Heart left ventricle (tissue), 16 donors: ENCODE results near the gene LPP. TPM values are rescaled to one million over a fixed set of nuclear protein-coding genes. Genes with fewer than 3 reads are reported as not detected.

ENCODE experiments used
- ATAC-seq, 4 donors: fragments of 200-7000 bp; cut with Tn5 transposase; one replicate each; pipeline ENCODE4 v1.9.1; 2020 to 2022; ENCODE audit warnings: moderate library complexity in 4 of 4, mild to moderate bottlenecking in 3 of 4, moderate number of reproducible peaks in 1 of 4
- DNase-seq, 5 donors: peaks; one replicate each; pipeline ENCODE4 v3.0.0-alpha.2; 2020
- H3K27ac ChIP-seq, 12 donors: fragments of 200-600 bp; sonication (generic) in 4 of 12; one replicate each; pipeline versions ENCODE4 v1.5.0 to v1.8.0; 2016 to 2022; ENCODE audit warnings: mild to moderate bottlenecking in 2 of 12
- H3K27me3 ChIP-seq, 9 donors: fragments of 200-600 bp; sonication (generic) in 2 of 9; one replicate each; pipeline versions ENCODE4 v1.5.1 to v1.8.0; 2016 to 2022; ENCODE audit warnings: mild to moderate bottlenecking in 3 of 9
- H3K36me3 ChIP-seq, 9 donors: fragments of 200-600 bp; sonication (generic) in 2 of 9; one replicate each; pipeline versions ENCODE4 v1.5.0 to v1.8.0; 2018 to 2022; ENCODE audit warnings: mild to moderate bottlenecking in 2 of 9
- H3K4me1 ChIP-seq, 12 donors: fragments of 200-600 bp; sonication (generic) in 4 of 12; one replicate each; pipeline versions ENCODE4 v1.5.0 to v1.8.0; 2016 to 2022; ENCODE audit warnings: mild to moderate bottlenecking in 3 of 12
- H3K4me3 ChIP-seq, 12 donors: fragments of 200-600 bp; sonication (generic) in 4 of 12; one replicate each; pipeline versions ENCODE4 v1.5.0 to v1.8.0; 2017 to 2022; ENCODE audit warnings: mild to moderate bottlenecking in 9 of 12, moderate library complexity in 4 of 12
- H3K9me3 ChIP-seq, 12 donors: fragments of 200-600 bp; sonication (generic) in 4 of 12; one replicate each; pipeline versions ENCODE4 v1.5.0 to v1.8.0; 2016 to 2022; ENCODE audit warnings: mild to moderate bottlenecking in 1 of 12
- POLR2A ChIP-seq, 2 donors: fragments of 450-650 bp; IDR thresholded peaks; one replicate each; pipeline ENCODE4 v1.6.1; 2017; ENCODE audit warnings: antibody characterized with exemption in 2 of 2, mild to moderate bottlenecking in 2 of 2, moderate library complexity in 2 of 2
- WGBS, 4 donors: extraction: QIAGEN DNeasy Blood & Tissue Kit in 2 of 4; methylation state at CpG; one replicate each; pipeline versions ENCODE4 v1.1.5 to v1.1.7; 2013 to 2018; 5-methylcytosine and 5-hydroxymethylcytosine counted together
- intact Hi-C, 10 donors: fragments of 100-400 bp; cut with DNase I; formaldehyde crosslinking; loops; one replicate each; pipeline versions ENCODE4 v1.11.1 to v1.14.2; 2022
- polyA plus RNA-seq, 2 donors: library from polyadenylated mRNA; stranded (reverse); fragments of 200-250 nt; gene quantifications; one replicate each; pipeline ENCODE4 v1.2.3, GENCODE V29; 2013
- total RNA-seq, 9 donors: library from RNA; depleted of rRNA in 2 of 9; stranded (reverse); fragments of >200 nt in 2 of 9; fragmentation: NEBNext Ultra II Directional in 3 of 9; extraction: Animal tissue kit (Norgen Biotek cat#: 25700) in 3 of 9; gene quantifications; one replicate each; pipeline versions ENCODE4 v1.1.0 to v1.2.4, GENCODE V29; 2016 to 2023
- TF ChIP-seq, protein P1 (sequence below), 12 donors: fragments of 200-600 bp; sonication (generic) in 4 of 12; IDR thresholded peaks; one replicate each; pipeline versions ENCODE4 v1.5.0 to v1.8.0; 2018 to 2022; ENCODE audit warnings: antibody characterized with exemption in 12 of 12, mild to moderate bottlenecking in 5 of 12
- donor health status: ischemic (EF 13 %, LVEDD 7.1; RV severe dilation, severe dysfunction).
- donor health status: healthy with polysubstance abuse.
- donor health status: DM: no; HTN: yes; CAD: no.
- donor health status: DM: no; HTN: no; CAD: no.
- donor health status: ischemic (EF 25% LVEDD 6.9; RV normal size, moderate dysfunction).
- donor health status: ischemic (EF 25% LVEDD 5.7; RV mildly dilated, moderate dysfunction).
- donor health status: healthy.
- donor health status: DM: yes; HTN: yes; CAD: no.
- donor health status: ischemic (EF 35%, LVEDD 5.7; RV mildly dilated, moderate dysfunction).
- donor health status: nonischemic (EF 11% LVEDD 7.7; RV severe dilation, severe dysfunction).
- donor health status: DM: yes; HTN: yes; CAD: no.
- donor health status: PGD.
- donor health status: ischemic (EF 29% LVEDD 5.4; RV normal size, mild dysfunction).
- donor health status: nonischemic (EF 23%, LVEDD 6.1; RV moderate dilation, normal function).

The LPP gene
- total and polyA plus RNA-seq, 11 donors, result 9.2 to 178 (median 100) TPM

DNA sequence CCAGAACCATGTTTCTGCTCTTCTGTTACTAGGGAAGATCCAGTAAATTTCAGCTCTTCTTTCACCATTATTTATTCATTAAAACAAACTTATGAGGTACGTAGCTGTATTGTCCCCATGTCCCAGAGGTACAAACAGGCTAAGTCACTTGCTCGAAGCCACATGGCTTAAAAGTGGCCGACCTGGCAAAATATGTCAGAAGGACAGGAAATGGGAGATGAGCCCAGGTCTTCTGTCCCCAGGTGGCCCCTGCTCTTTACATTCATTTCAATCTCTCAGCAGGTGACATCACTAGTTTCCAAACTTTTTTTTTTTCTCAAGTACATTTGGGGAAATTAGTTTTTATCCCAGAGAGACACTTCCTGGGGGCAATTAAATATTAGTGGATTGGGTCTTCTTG lies 34.1 kb upstream of the LPP start:
- Histone ChIP-seq H3K27me3 (no peaks in the 10 kb centered on the region), H3K36me3 (no peaks in the 10 kb centered on the region), H3K27ac (no peak overlapping the region), H3K9me3 (peaks cover 0 to 5% (median 0%) of the 10 kb centered on the region in 12 donors), H3K4me3 (no peak overlapping the region), H3K4me1 (peaks cover 0 to 17% (median 0%) of the 10 kb centered on the region in 12 donors)
- TF ChIP-seq, protein P1, sequence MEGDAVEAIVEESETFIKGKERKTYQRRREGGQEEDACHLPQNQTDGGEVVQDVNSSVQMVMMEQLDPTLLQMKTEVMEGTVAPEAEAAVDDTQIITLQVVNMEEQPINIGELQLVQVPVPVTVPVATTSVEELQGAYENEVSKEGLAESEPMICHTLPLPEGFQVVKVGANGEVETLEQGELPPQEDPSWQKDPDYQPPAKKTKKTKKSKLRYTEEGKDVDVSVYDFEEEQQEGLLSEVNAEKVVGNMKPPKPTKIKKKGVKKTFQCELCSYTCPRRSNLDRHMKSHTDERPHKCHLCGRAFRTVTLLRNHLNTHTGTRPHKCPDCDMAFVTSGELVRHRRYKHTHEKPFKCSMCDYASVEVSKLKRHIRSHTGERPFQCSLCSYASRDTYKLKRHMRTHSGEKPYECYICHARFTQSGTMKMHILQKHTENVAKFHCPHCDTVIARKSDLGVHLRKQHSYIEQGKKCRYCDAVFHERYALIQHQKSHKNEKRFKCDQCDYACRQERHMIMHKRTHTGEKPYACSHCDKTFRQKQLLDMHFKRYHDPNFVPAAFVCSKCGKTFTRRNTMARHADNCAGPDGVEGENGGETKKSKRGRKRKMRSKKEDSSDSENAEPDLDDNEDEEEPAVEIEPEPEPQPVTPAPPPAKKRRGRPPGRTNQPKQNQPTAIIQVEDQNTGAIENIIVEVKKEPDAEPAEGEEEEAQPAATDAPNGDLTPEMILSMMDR (IDR thresholded peaks at IDR 0.05), result no peak
- DNase-seq, result no peak
- intact Hi-C loops, result no loop called here
- ATAC-seq, result no peak
- WGBS, 4 donors, result 66 to 88% (median 79%) methylated on average over 3 of the region's 3 CpGs

DNA sequence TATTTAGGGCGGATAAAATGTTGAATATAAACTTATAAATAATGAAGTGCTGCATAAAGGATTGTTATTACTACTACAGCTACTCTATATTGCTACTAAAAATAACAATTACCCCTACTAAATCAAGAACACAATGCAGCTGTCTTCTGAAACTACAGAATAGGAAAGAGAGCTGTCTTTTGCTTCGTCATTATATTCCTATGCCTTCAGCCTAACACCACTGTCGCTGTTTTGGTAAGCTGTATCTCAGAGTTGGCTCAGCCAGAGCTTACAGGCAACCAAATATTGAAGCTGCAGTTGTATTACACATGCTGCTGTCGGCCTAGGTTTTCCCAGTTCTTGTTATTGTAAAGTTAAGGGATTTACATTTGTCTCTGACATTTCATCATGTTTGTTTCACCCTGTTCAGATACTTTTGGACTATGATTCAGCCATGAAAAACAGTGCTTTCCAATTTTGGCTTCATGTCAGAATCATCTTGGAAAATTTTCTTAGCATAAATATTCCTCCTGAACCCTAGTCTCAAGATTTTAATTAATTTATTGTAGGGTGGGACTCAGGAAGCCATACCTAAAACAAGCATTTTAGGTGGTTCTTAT lies 31.3 kb upstream of the LPP start:
- ATAC-seq, result peak in 1 of 4 donors; percentile 49
- Histone ChIP-seq H3K9me3 (no peaks in the 10 kb centered on the region), H3K4me3 (no peak overlapping the region), H3K36me3 (no peaks in the 10 kb centered on the region), H3K4me1 (peaks cover 0 to 17% (median 3%) of the 10 kb centered on the region in 12 donors), H3K27me3 (no peaks in the 10 kb centered on the region), H3K27ac (peak overlapping the region in 4 of 12 donors; percentile 3 to 58 (median 10))
- no peak for DNase-seq
- intact Hi-C loops, result no loop called here
- WGBS, 4 donors, result 77 to 81% (median 79%) methylated on average over 4 of the region's 4 CpGs
- TF ChIP-seq POLR2A (IDR thresholded peaks at IDR 0.05), result no peak
- TF ChIP-seq, protein P1 (IDR thresholded peaks at IDR 0.05), result no peak

DNA sequence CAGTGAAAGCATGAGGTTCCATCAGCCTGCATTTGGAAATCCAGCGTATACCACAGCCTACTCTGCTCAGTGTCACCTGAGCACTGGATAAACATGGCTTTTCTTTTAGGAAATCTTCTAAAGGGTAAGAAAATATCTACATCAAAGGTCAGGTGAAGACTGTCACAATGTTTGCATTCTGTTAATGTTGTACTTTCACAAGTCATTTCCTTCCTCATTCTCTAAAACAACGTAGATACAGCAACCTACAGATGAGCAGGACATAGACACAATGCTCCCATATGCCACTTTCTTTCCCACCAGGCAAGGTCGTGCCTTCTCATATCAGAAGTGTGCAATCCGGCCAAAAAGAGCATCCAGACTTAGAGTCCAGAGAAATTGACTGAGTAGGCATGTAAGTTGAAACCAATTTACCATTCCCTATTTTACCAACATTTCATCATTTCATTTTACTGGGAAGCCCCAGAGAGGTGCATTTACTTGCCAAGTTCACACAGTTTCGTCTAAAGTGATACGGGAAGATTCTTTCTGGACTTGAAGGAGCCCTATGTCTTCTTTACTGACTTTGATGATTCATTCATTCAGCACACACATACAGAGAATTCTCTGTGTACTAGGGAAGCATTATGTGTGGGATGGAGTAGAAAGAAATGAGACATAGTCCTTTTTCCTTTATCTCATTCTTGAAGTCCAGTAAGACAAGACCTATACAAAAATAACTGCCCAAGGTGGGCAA lies 30.6 kb upstream of the LPP start:
- peak overlapping the region in 4 of 12 donors; percentile 3 to 58 (median 10) for H3K27ac ChIP-seq
- ATAC-seq, result no peak
- no peaks in the 10 kb centered on the region for H3K9me3 ChIP-seq
- no peak for DNase-seq
- intact Hi-C loops, result no loop called here
- H3K36me3 ChIP-seq, result no peaks in the 10 kb centered on the region
- 73 to 74% (median 73%) methylated on average over 6 of the region's 6 CpGs for WGBS, 4 donors
- H3K4me3 ChIP-seq, result no peak overlapping the region
- peaks cover 0 to 17% (median 3%) of the 10 kb centered on the region in 12 donors for H3K4me1 ChIP-seq
- H3K27me3 ChIP-seq, result no peaks in the 10 kb centered on the region
- TF ChIP-seq, protein P1 (IDR thresholded peaks at IDR 0.05), result no peak
- no peak for TF ChIP-seq POLR2A (IDR thresholded peaks at IDR 0.05)

DNA sequence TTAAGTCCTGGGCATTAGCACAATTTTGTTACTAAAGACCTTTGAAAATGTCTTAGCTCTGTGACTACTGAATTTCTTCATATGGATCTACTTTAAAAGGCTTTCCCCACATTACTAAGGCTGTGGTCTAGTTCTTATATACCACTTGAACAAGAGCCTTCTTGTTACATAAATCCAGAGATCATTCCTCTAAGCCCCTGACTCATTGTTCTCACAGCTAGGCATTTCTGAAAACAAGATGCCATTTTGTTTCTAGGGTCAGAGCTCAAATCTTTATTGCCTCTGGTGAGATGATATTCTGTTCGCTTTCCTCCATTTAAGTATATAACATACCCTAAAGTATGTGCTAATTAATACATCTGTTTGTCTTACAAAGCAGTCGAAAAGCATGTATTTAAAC lies 29.8 kb upstream of the LPP start:
- Histone ChIP-seq H3K27me3 (no peaks in the 10 kb centered on the region), H3K9me3 (no peaks in the 10 kb centered on the region), H3K27ac (peak overlapping the region in 1 of 12 donors; percentile 67), H3K4me3 (no peak overlapping the region), H3K4me1 (peaks cover 0 to 17% (median 3%) of the 10 kb centered on the region in 12 donors), H3K36me3 (no peaks in the 10 kb centered on the region)
- intact Hi-C loops, result no loop called here
- TF ChIP-seq, protein P1 (IDR thresholded peaks at IDR 0.05), result no peak
- TF ChIP-seq POLR2A (IDR thresholded peaks at IDR 0.05), result no peak
- DNase-seq, result no peak
- ATAC-seq, result no peak
- WGBS, 4 donors, result 85 to 97% (median 88%) methylated on average over 2 of the region's 2 CpGs
